KMS-11 (cell line): Measurements from ENCODE around the gene IL9.

ENCODE experiments used
- H2AFZ ChIP-seq: fragments of 200-600 bp; sonication (generic); 2 replicates; pipeline ENCODE4 v1.6.1; 2016; ENCODE audit warnings: antibody characterized with exemption, mixed run types, low read depth
- H3K27ac ChIP-seq: fragments of 200-600 bp; sonication (generic); 2 replicates; pipeline ENCODE4 v1.6.1; 2016; ENCODE audit warnings: mild to moderate bottlenecking, mixed run types
- H3K27me3 ChIP-seq: fragments of 200-600 bp; sonication (generic); 2 replicates; pipeline ENCODE4 v1.6.1; 2017; ENCODE audit warnings: mild to moderate bottlenecking, low read depth, mixed run types, moderate library complexity; ENCODE audit not compliant: insufficient read depth
- H3K36me3 ChIP-seq: fragments of 200-600 bp; sonication (generic); 2 replicates; pipeline ENCODE4 v1.6.1; 2017; ENCODE audit warnings: mild to moderate bottlenecking, mixed run types; ENCODE audit not compliant: insufficient read depth
- H3K4me1 ChIP-seq: fragments of 200-600 bp; sonication (generic); 2 replicates; pipeline ENCODE4 v1.6.1; 2016; ENCODE audit warnings: mild to moderate bottlenecking, low read depth, mixed run types; ENCODE audit not compliant: poor library complexity, severe bottlenecking
- H3K4me2 ChIP-seq: fragments of 200-600 bp; sonication (generic); 2 replicates; pipeline ENCODE4 v1.7.0; 2016; ENCODE audit warnings: mild to moderate bottlenecking, mixed run types
- H3K4me3 ChIP-seq: fragments of 200-600 bp; sonication (generic); IDR thresholded peaks from 2 replicates; pipeline ENCODE4 v1.6.1; 2017; ENCODE audit warnings: low read depth, low read length, mixed read lengths; ENCODE audit not compliant: insufficient read depth
- H3K79me2 ChIP-seq: fragments of 200-600 bp; sonication (generic); 2 replicates; pipeline ENCODE4 v1.6.1; 2016; ENCODE audit warnings: low read depth, mixed run types; ENCODE audit not compliant: insufficient read depth
- H3K9ac ChIP-seq: fragments of 200-600 bp; sonication (generic); 2 replicates; pipeline ENCODE4 v1.6.1; 2016; ENCODE audit warnings: mild to moderate bottlenecking, mixed run types
- H4K20me1 ChIP-seq: fragments of 200-600 bp; sonication (generic); 2 replicates; pipeline ENCODE4 v1.6.1; 2016; ENCODE audit warnings: mild to moderate bottlenecking, mixed run types; ENCODE audit not compliant: insufficient read depth
- CTCF ChIP-seq: fragments of 200-600 bp; sonication (generic); conservative IDR thresholded peaks from 2 replicates; pipeline ENCODE4 v1.6.1; 2017; ENCODE audit warnings: low read depth, mild to moderate bottlenecking, antibody characterized with exemption, low read length, moderate library complexity, mixed read lengths

Gene IL9

GRCh38 chr5:135876146-135876545, 19.5 kb downstream of the IL9 start:
- no peaks in the 10 kb centered on the region for H3K27me3 ChIP-seq
- no peak overlapping the region for H3K4me3 ChIP-seq
- no peak for TF ChIP-seq CTCF
- no peak overlapping the region for H3K4me2 ChIP-seq
- no peaks in the 10 kb centered on the region for H4K20me1 ChIP-seq
- no peaks in the 10 kb centered on the region for H3K79me2 ChIP-seq
- no peak overlapping the region for H3K27ac ChIP-seq
- H2AFZ ChIP-seq: no peak overlapping the region
- H3K9ac ChIP-seq: no peak overlapping the region
- H3K36me3 ChIP-seq: no peaks in the 10 kb centered on the region
- H3K4me1 ChIP-seq: no peaks in the 10 kb centered on the region

GRCh38 chr5:135875567-135875966, 20.1 kb downstream of the IL9 start:
- TF ChIP-seq CTCF: no peak
- H2AFZ ChIP-seq: no peak overlapping the region
- no peaks in the 10 kb centered on the region for H3K79me2 ChIP-seq
- no peak overlapping the region for H3K4me2 ChIP-seq
- no peaks in the 10 kb centered on the region for H3K4me1 ChIP-seq
- H4K20me1 ChIP-seq: no peaks in the 10 kb centered on the region
- no peak overlapping the region for H3K27ac ChIP-seq
- H3K9ac ChIP-seq: no peak overlapping the region
- no peak overlapping the region for H3K4me3 ChIP-seq
- no peaks in the 10 kb centered on the region for H3K36me3 ChIP-seq
- no peaks in the 10 kb centered on the region for H3K27me3 ChIP-seq

DNA sequence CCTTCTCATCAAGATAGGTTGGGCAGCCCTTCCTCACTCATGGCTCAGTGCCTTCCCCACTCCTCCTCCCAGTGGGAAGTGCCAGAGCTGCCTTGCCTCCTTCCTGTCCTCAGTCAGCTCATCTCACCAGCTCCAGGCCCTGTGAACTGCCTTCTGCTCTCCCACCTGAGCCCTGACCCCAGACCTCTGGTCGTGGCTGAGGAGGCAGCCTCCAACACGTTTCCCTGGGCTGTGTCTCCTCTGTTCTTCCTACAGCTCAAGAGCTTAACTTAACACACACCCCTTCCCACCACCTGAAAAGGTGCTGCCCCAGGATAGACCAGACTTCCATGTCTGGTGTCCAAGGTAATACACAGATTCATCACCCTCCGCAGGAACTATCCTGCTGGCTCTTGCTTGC, 21.2 kb downstream of the IL9 start:
- Histone ChIP-seq H3K4me2 (no peak overlapping the region), H3K27ac (no peak overlapping the region), H3K9ac (no peak overlapping the region), H2AFZ (no peak overlapping the region), H3K4me1 (no peaks in the 10 kb centered on the region), H4K20me1 (no peaks in the 10 kb centered on the region), H3K27me3 (no peaks in the 10 kb centered on the region), H3K36me3 (no peaks in the 10 kb centered on the region), H3K79me2 (no peaks in the 10 kb centered on the region), H3K4me3 (no peak overlapping the region)
- TF ChIP-seq CTCF: no peak

DNA sequence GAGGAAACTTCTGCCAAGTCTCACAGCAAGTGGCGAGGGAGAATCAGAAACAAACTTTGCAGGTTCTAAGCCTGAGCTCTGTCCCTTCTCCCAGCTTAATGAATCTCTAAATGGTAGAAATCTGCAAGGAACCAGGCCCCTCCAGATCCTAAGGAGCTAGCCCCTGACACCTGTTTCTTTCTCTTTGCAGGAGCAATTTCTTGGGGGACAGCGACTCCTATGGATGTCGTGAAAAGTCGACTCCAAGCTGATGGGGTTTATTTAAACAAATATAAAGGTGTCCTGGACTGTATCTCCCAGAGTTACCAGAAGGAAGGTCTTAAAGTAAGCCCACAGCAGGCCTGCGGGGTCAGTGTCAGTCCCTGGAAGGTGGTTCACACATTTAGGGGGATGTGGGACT, 21.8 kb downstream of the IL9 start:
- H3K27me3 ChIP-seq: no peaks in the 10 kb centered on the region
- H3K4me1 ChIP-seq: no peaks in the 10 kb centered on the region
- no peak overlapping the region for H3K4me3 ChIP-seq
- H3K27ac ChIP-seq: no peak overlapping the region
- no peak overlapping the region for H3K4me2 ChIP-seq
- H3K9ac ChIP-seq: no peak overlapping the region
- H2AFZ ChIP-seq: no peak overlapping the region
- H3K79me2 ChIP-seq: no peaks in the 10 kb centered on the region
- TF ChIP-seq CTCF: no peak
- no peaks in the 10 kb centered on the region for H3K36me3 ChIP-seq
- no peaks in the 10 kb centered on the region for H4K20me1 ChIP-seq
